Measurements from ENCODE around the gene PNPLA6. TPM values are rescaled to one million over a fixed set of nuclear protein-coding genes. Genes with fewer than 3 reads are reported as not detected.

Gene PNPLA6
- total and polyA plus RNA-seq, 10 of the 15 experiments (the other 5 are each of a cell fraction or from before 2014, with no cell fraction given) = 0.95 to 105 (median 40.0) TPM

- POLR2A ChIA-PET = interaction anchor here (0.6 to 3.2 kb wide), 3 partner anchors 13 to 193 kb away, joined by 3 to 28 read pairs (median 3); partner anchors contain the start of gene PNPLA6
- no TSS peak for BruUV-seq (replicated peaks)
- ATAC-seq (no peak), FAIRE-seq (no peak), DNase-seq (ENCODE audit: low read depth, low spot score) (no peak)
- CTCF ChIA-PET = interaction anchor here (1.4 to 2.4 kb wide), 5 partner anchors 13 to 420 kb away, joined by 3 to 9 read pairs (median 5); no protein-coding TSS in a partner anchor
- SMC1A ChIA-PET (ENCODE audit: uncharacterized antibody, unreplicated experiment) = interaction anchor here (0.8 to 1.8 kb wide), 3 partner anchors 13 to 166 kb away, joined by 3 to 10 read pairs (median 3); partner anchors contain the start of gene PNPLA6
- H3K36me3 ChIP-seq (ENCODE audit: control insufficient read depth in 2 of 2, insufficient read depth in 2 of 2, low read length in 1 of 2) = no peaks in the 10 kb centered on the region
- in situ Hi-C loops (cut with MboI) (no loop called here), intact Hi-C loops (cut with micrococcal nuclease; ENCODE audit: unreplicated experiment) (no loop called here)
- H3K27ac ChIP-seq (ENCODE audit: control insufficient read depth, insufficient read depth) = no peak overlapping the region
- H3K4me2 ChIP-seq (ENCODE audit: control insufficient read depth, insufficient read depth) = peak overlapping the region; percentile 99
- H4K20me1 ChIP-seq (ENCODE audit: control insufficient read depth, insufficient read depth) = no peaks in the 10 kb centered on the region
- no peaks in the 10 kb centered on the region for H3K9me3 ChIP-seq (replicated peaks; ENCODE audit: control insufficient read depth, insufficient read depth, low read length)
- peak overlapping the region; percentile 60; the same call in 1 of the 2 replicates for H3K4me3 ChIP-seq
- 62% methylated on average over 10 of the region's 10 CpGs for WGBS (ENCODE audit: insufficient coverage, insufficient replicate concordance, low lambda C conversion rate, missing lambda C conversion rate)
- RAD21 ChIA-PET (ENCODE audit: unreplicated experiment) = interaction anchor here (0.8 to 2.1 kb wide), 6 partner anchors 12 to 278 kb away, joined by 3 to 7 read pairs (median 4); partner anchors contain the start of gene PNPLA6
- H3K4me1 ChIP-seq (ENCODE audit: control insufficient read depth, insufficient read depth, low read length) = peaks cover 4% of the 10 kb centered on the region; the same call in 1 of the 2 replicates
- peak overlapping the region; percentile 90 for H2AFZ ChIP-seq (ENCODE audit: control insufficient read depth, low read depth, low read length)
- H3K27me3 ChIP-seq (replicated peaks in 1 of 2; ENCODE audit: control insufficient read depth in 2 of 2, insufficient read depth in 2 of 2, low read length in 1 of 2) = 0 out of 4 replicates have a peak, but pooled peaks cover 0 to 1% of the 10 kb centered on the region in 2 experiments
- H3K79me2 ChIP-seq (ENCODE audit: control insufficient read depth, insufficient read depth, low read length) = no peaks in the 10 kb centered on the region
- no peak overlapping the region for H3K9ac ChIP-seq (ENCODE audit: control insufficient read depth, insufficient read depth, low read length)
- no peak for TF ChIP-seq SUPT20H (IDR thresholded peaks at IDR 0.05; ENCODE audit: borderline replicate concordance, control insufficient read depth, low read depth, low read length)
- TF ChIP-seq MTA3 (IDR thresholded peaks at IDR 0.05; ENCODE audit: borderline replicate concordance, low read length) = no peak
- TF ChIP-seq PML (IDR thresholded peaks at IDR 0.05; ENCODE audit: low read length) = no peak
- no peak for TF ChIP-seq FOXM1 (IDR thresholded peaks at IDR 0.05; ENCODE audit: low read depth, low read length)
- no peak for TF ChIP-seq ESRRA (IDR thresholded peaks at IDR 0.05; ENCODE audit: low read length)
- TF ChIP-seq E2F8 (IDR thresholded peaks at IDR 0.05; ENCODE audit: low read depth, partially characterized antibody) = no peak
- no peak for TF ChIP-seq USF2 (IDR thresholded peaks at IDR 0.05; ENCODE audit: borderline replicate concordance, low read depth, low read length)
- TF ChIP-seq NKRF (conservative IDR thresholded peaks at IDR 0.05) = no peak
- TF ChIP-seq NBN (IDR thresholded peaks at IDR 0.05) = no peak
- no peak for TF ChIP-seq TCF12 (IDR thresholded peaks at IDR 0.05; ENCODE audit: low read depth, low read length)
- TF ChIP-seq MTA2 (IDR thresholded peaks at IDR 0.05; ENCODE audit: low read depth) = no peak
- no peak for TF ChIP-seq ATF2 (IDR thresholded peaks at IDR 0.05; ENCODE audit: low read length)
- no peak for TF ChIP-seq RELA (IDR thresholded peaks at IDR 0.05; ENCODE audit: borderline replicate concordance, partially characterized antibody)
- TF ChIP-seq MAX (IDR thresholded peaks at IDR 0.05; ENCODE audit: low read depth, low read length) = no peak
- no peak for TF ChIP-seq HSF1 (IDR thresholded peaks at IDR 0.05; ENCODE audit: low read depth, low read length)
Observed at GRCh38 chr19:7521551-7522071, 13.9 kb upstream of the PNPLA6 start.

Data from GM12878 (cell line).